K562 (cell line): ENCODE data around the gene CNGA4. TPM values are rescaled to one million over a fixed set of nuclear protein-coding genes. Genes with fewer than 3 reads are reported as not detected.

Experiments used
- ESRRA ChIP-seq: fragments of 450-650 bp; IDR thresholded peaks from 2 replicates; pipeline ENCODE4 v1.6.1; 2014; ENCODE audit warnings: low read depth, mild to moderate bottlenecking, moderate library complexity, borderline replicate concordance
- GABPB2 ChIP-seq: fragments of 250-450 bp; sonication (Bioruptor Pico); conservative IDR thresholded peaks from 2 replicates; pipeline ENCODE4 v1.5.1; 2021; ENCODE audit warnings: mild to moderate bottlenecking
- GMEB1 ChIP-seq: fragments of 250-450 bp; sonication (Bioruptor Pico); IDR thresholded peaks from 2 replicates; pipeline ENCODE4 v1.4.0; 2020; ENCODE audit warnings: mild to moderate bottlenecking
- IRF2 ChIP-seq: sonication (generic); formaldehyde crosslinking; IDR thresholded peaks from 2 replicates; pipeline ENCODE4 v1.8.1; 2022; ENCODE audit warnings: mild to moderate bottlenecking, missing genetic modification reagents
- NKRF ChIP-seq: fragments of 450-650 bp; IDR thresholded peaks from 2 replicates; pipeline ENCODE4 v1.6.1; 2016; ENCODE audit warnings: borderline replicate concordance
- NR1H2 ChIP-seq: sonication (generic); formaldehyde crosslinking; IDR thresholded peaks from 2 replicates; pipeline ENCODE4 v1.4.0; 2020; ENCODE audit warnings: mild to moderate bottlenecking, missing genetic modification reagents
- XRCC3 ChIP-seq: fragments of 450-650 bp; IDR thresholded peaks from 2 replicates; pipeline ENCODE4 v1.6.1; 2017; ENCODE audit warnings: mild to moderate bottlenecking, moderate library complexity
- polyA plus RNA-seq, 8 experiments: library from polyadenylated mRNA; depleted of rRNA in 4 of 8; stranded (reverse) in 5 of 8; unstranded in 3 of 8; fragments of >200 nt; fragmentation: Nextera tagmentation in 2 of 8; fragmentation: Illumina TruSeq in 1 of 8; extraction: Ambion mirVana in 2 of 8; extraction: Trizol in 1 of 8; gene quantifications; 2 replicates each; pipeline versions ENCODE4 v1.2.1 to v1.2.3, GENCODE V29; 2011 to 2014; ENCODE audit warnings: inconsistent platforms in 1 of 8, missing spikeins in 1 of 8
- total RNA-seq, 7 experiments: library from RNA; depleted of rRNA in 6 of 7; stranded (reverse); fragments of >200 nt in 6 of 7; fragmentation: Illumina TruSeq in 2 of 7; extraction: Trizol in 2 of 7; gene quantifications; 2 replicates each; pipeline versions ENCODE4 v1.2.1 to v1.2.3, GENCODE V29; 2011 to 2021; ENCODE audit warnings: low replicate concordance in 1 of 7
- TF ChIP-seq, protein P1 (sequence below): fragments of 450-650 bp; IDR thresholded peaks from 2 replicates; pipeline ENCODE4 v1.6.1; 2016; ENCODE audit warnings: mild to moderate bottlenecking, moderate library complexity
- TF ChIP-seq, protein P2 (sequence below), 2 experiments: fragments of 450-650 bp in 1 of 2; IDR thresholded peaks; 2 replicates each; pipeline ENCODE4 v1.6.1; 2011 to 2017; ENCODE audit warnings: low read depth in 2 of 2, antibody characterized with exemption in 1 of 2, borderline replicate concordance in 1 of 2, low read length in 1 of 2, mild to moderate bottlenecking in 1 of 2, mixed read lengths in 1 of 2; ENCODE audit not compliant: control insufficient read depth in 1 of 2

Gene CNGA4
- total and polyA plus RNA-seq, 9 of the 15 experiments (the other 6 are each of a cell fraction or from before 2014, with no cell fraction given), result 0.04 to 0.09 (median 0.06) TPM; not detected in 6

GRCh38 chr11:6269994-6270393, 31.1 kb downstream of the CNGA4 start (continued):
- TF ChIP-seq, protein P1, sequence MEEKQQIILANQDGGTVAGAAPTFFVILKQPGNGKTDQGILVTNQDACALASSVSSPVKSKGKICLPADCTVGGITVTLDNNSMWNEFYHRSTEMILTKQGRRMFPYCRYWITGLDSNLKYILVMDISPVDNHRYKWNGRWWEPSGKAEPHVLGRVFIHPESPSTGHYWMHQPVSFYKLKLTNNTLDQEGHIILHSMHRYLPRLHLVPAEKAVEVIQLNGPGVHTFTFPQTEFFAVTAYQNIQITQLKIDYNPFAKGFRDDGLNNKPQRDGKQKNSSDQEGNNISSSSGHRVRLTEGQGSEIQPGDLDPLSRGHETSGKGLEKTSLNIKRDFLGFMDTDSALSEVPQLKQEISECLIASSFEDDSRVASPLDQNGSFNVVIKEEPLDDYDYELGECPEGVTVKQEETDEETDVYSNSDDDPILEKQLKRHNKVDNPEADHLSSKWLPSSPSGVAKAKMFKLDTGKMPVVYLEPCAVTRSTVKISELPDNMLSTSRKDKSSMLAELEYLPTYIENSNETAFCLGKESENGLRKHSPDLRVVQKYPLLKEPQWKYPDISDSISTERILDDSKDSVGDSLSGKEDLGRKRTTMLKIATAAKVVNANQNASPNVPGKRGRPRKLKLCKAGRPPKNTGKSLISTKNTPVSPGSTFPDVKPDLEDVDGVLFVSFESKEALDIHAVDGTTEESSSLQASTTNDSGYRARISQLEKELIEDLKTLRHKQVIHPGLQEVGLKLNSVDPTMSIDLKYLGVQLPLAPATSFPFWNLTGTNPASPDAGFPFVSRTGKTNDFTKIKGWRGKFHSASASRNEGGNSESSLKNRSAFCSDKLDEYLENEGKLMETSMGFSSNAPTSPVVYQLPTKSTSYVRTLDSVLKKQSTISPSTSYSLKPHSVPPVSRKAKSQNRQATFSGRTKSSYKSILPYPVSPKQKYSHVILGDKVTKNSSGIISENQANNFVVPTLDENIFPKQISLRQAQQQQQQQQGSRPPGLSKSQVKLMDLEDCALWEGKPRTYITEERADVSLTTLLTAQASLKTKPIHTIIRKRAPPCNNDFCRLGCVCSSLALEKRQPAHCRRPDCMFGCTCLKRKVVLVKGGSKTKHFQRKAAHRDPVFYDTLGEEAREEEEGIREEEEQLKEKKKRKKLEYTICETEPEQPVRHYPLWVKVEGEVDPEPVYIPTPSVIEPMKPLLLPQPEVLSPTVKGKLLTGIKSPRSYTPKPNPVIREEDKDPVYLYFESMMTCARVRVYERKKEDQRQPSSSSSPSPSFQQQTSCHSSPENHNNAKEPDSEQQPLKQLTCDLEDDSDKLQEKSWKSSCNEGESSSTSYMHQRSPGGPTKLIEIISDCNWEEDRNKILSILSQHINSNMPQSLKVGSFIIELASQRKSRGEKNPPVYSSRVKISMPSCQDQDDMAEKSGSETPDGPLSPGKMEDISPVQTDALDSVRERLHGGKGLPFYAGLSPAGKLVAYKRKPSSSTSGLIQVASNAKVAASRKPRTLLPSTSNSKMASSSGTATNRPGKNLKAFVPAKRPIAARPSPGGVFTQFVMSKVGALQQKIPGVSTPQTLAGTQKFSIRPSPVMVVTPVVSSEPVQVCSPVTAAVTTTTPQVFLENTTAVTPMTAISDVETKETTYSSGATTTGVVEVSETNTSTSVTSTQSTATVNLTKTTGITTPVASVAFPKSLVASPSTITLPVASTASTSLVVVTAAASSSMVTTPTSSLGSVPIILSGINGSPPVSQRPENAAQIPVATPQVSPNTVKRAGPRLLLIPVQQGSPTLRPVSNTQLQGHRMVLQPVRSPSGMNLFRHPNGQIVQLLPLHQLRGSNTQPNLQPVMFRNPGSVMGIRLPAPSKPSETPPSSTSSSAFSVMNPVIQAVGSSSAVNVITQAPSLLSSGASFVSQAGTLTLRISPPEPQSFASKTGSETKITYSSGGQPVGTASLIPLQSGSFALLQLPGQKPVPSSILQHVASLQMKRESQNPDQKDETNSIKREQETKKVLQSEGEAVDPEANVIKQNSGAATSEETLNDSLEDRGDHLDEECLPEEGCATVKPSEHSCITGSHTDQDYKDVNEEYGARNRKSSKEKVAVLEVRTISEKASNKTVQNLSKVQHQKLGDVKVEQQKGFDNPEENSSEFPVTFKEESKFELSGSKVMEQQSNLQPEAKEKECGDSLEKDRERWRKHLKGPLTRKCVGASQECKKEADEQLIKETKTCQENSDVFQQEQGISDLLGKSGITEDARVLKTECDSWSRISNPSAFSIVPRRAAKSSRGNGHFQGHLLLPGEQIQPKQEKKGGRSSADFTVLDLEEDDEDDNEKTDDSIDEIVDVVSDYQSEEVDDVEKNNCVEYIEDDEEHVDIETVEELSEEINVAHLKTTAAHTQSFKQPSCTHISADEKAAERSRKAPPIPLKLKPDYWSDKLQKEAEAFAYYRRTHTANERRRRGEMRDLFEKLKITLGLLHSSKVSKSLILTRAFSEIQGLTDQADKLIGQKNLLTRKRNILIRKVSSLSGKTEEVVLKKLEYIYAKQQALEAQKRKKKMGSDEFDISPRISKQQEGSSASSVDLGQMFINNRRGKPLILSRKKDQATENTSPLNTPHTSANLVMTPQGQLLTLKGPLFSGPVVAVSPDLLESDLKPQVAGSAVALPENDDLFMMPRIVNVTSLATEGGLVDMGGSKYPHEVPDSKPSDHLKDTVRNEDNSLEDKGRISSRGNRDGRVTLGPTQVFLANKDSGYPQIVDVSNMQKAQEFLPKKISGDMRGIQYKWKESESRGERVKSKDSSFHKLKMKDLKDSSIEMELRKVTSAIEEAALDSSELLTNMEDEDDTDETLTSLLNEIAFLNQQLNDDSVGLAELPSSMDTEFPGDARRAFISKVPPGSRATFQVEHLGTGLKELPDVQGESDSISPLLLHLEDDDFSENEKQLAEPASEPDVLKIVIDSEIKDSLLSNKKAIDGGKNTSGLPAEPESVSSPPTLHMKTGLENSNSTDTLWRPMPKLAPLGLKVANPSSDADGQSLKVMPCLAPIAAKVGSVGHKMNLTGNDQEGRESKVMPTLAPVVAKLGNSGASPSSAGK, result peak; percentile 92
- TF ChIP-seq GABPB2 (CRISPR knock-in tag), result no peak
- no peak for TF ChIP-seq ESRRA
- no peak for TF ChIP-seq XRCC3
- TF ChIP-seq GMEB1 (CRISPR knock-in tag), result no peak
- no peak for TF ChIP-seq IRF2 (CRISPR knock-in tag)
- TF ChIP-seq NKRF, result no peak
- TF ChIP-seq NR1H2, result no peak
- TF ChIP-seq, protein P2, sequence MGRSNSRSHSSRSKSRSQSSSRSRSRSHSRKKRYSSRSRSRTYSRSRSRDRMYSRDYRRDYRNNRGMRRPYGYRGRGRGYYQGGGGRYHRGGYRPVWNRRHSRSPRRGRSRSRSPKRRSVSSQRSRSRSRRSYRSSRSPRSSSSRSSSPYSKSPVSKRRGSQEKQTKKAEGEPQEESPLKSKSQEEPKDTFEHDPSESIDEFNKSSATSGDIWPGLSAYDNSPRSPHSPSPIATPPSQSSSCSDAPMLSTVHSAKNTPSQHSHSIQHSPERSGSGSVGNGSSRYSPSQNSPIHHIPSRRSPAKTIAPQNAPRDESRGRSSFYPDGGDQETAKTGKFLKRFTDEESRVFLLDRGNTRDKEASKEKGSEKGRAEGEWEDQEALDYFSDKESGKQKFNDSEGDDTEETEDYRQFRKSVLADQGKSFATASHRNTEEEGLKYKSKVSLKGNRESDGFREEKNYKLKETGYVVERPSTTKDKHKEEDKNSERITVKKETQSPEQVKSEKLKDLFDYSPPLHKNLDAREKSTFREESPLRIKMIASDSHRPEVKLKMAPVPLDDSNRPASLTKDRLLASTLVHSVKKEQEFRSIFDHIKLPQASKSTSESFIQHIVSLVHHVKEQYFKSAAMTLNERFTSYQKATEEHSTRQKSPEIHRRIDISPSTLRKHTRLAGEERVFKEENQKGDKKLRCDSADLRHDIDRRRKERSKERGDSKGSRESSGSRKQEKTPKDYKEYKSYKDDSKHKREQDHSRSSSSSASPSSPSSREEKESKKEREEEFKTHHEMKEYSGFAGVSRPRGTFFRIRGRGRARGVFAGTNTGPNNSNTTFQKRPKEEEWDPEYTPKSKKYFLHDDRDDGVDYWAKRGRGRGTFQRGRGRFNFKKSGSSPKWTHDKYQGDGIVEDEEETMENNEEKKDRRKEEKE (IDR thresholded peaks at IDR 0.05; ENCODE audit: borderline replicate concordance in 1 of 2, control insufficient read depth in 1 of 2, low read depth in 2 of 2, low read length in 1 of 2), result no peak
